ENCODE measurements around the gene TBC1D9. TPM values are rescaled to one million over a fixed set of nuclear protein-coding genes. Genes with fewer than 3 reads are reported as not detected.
A peak's percentile ranks its signal among the peaks of the same experiment; 100 is the strongest.

The TBC1D9 gene
- total and polyA plus RNA-seq, 8 donors: 4.9 to 38.2 (median 12.2) TPM

- TF ChIP-seq POLR2A (IDR thresholded peaks at IDR 0.05) (no peak), EP300 (IDR thresholded peaks at IDR 0.05) (no peak), POLR2AphosphoS5 (IDR thresholded peaks at IDR 0.05) (no peak), CTCF (IDR thresholded peaks at IDR 0.05) (no peak)
- Histone ChIP-seq H3K27me3 (no peaks in the 10 kb centered on the region), H3K27ac (no peak overlapping the region), H3K4me1 (peaks cover 0 to 6% (median 0%) of the 10 kb centered on the region in 4 donors), H3K9me3 (no peaks in the 10 kb centered on the region), H3K4me3 (no peak overlapping the region), H3K36me3 (peaks cover 10 to 50% (median 46%) of the 10 kb centered on the region in 4 donors)
- peak in 1 of 2 donors; percentile 51 for DNase-seq
- intact Hi-C loops (cut with DNase I; ENCODE audit: low total_unique reads): no loop called here
- 45 to 50% (median 47%) methylated on average over 3 of the region's 3 CpGs for WGBS, 5 donors
Measured at GRCh38 chr4:140673729-140674128, 82.5 kb downstream of the TBC1D9 start.

- Histone ChIP-seq H3K9me3 (no peaks in the 10 kb centered on the region), H3K4me1 (peaks cover 0 to 6% (median 0%) of the 10 kb centered on the region in 4 donors), H3K27ac (no peak overlapping the region), H3K27me3 (no peaks in the 10 kb centered on the region), H3K4me3 (no peak overlapping the region), H3K36me3 (peaks cover 15 to 46% (median 44%) of the 10 kb centered on the region in 4 donors)
- WGBS, 5 donors: 73 to 85% (median 77%) methylated on average over 4 of the region's 4 CpGs
- DNase-seq: peak in 1 of 2 donors; percentile 24
- intact Hi-C loops (cut with DNase I; ENCODE audit: low total_unique reads): no loop called here
- no peak for TF ChIP-seq EP300 (IDR thresholded peaks at IDR 0.05)
- TF ChIP-seq CTCF (IDR thresholded peaks at IDR 0.05): no peak
- TF ChIP-seq POLR2A (IDR thresholded peaks at IDR 0.05): no peak
- TF ChIP-seq POLR2AphosphoS5 (IDR thresholded peaks at IDR 0.05): no peak
Measured at GRCh38 chr4:140672416-140672815, 83.8 kb downstream of the TBC1D9 start.

- no peaks in the 10 kb centered on the region for H3K27me3 ChIP-seq
- H3K4me1 ChIP-seq: no peaks in the 10 kb centered on the region
- DNase-seq: no peak
- WGBS, 5 donors: 86 to 97% (median 93%) methylated on average over 1 of the region's 1 CpG
- H3K4me3 ChIP-seq: no peak overlapping the region
- no peaks in the 10 kb centered on the region for H3K9me3 ChIP-seq
- peaks cover 22 to 47% (median 43%) of the 10 kb centered on the region in 4 donors for H3K36me3 ChIP-seq
- intact Hi-C loops (cut with DNase I; ENCODE audit: low total_unique reads): no loop called here
- TF ChIP-seq CTCF (IDR thresholded peaks at IDR 0.05): no peak
- no peak for TF ChIP-seq EP300 (IDR thresholded peaks at IDR 0.05)
- no peak for TF ChIP-seq POLR2AphosphoS5 (IDR thresholded peaks at IDR 0.05)
- no peak for TF ChIP-seq POLR2A (IDR thresholded peaks at IDR 0.05)
- no peak overlapping the region for H3K27ac ChIP-seq
Measured at GRCh38 chr4:140668111-140668510, 88.1 kb downstream of the TBC1D9 start.

- Histone ChIP-seq H3K27me3 (no peaks in the 10 kb centered on the region), H3K4me1 (no peaks in the 10 kb centered on the region), H3K27ac (peak overlapping the region in 1 of 5 donors; percentile 6), H3K4me3 (no peak overlapping the region), H3K9me3 (no peaks in the 10 kb centered on the region), H3K36me3 (peaks cover 22 to 53% (median 48%) of the 10 kb centered on the region in 4 donors)
- no peak for DNase-seq
- intact Hi-C loops (cut with DNase I; ENCODE audit: low total_unique reads): no loop called here
- WGBS, 5 donors: 75 to 83% (median 79%) methylated on average over 9 to 11 of the region's 11 CpGs
- TF ChIP-seq POLR2A (IDR thresholded peaks at IDR 0.05): no peak
Measured at GRCh38 chr4:140666889-140667614, 89.1 kb downstream of the TBC1D9 start.
